Tibial nerve (tissue), 4 donors: Measurements from ENCODE around the gene CHN1. TPM values are rescaled to one million over a fixed set of nuclear protein-coding genes. Genes with fewer than 3 reads are reported as not detected.

ENCODE experiments used
- DNase-seq, 2 donors: peaks; one replicate each; pipeline ENCODE4 v3.0.0-alpha.2; 2019; ENCODE audit warnings: low spot score in 2 of 2
- H3K27ac ChIP-seq, 4 donors: fragments of 200-600 bp; sonication (generic) in 3 of 4; one replicate each; pipeline ENCODE4 v1.5.1; 2017 to 2019; ENCODE audit warnings: mild to moderate bottlenecking in 1 of 4
- H3K27me3 ChIP-seq, 2 donors: fragments of 200-600 bp; sonication (generic) in 1 of 2; one replicate each; pipeline versions ENCODE4 v1.5.1 to v1.6.0; 2017 to 2019
- H3K36me3 ChIP-seq, 3 donors: fragments of 200-600 bp; sonication (generic); one replicate each; pipeline ENCODE4 v1.5.1; 2018 to 2019
- H3K4me1 ChIP-seq, 4 donors: fragments of 200-600 bp; sonication (generic) in 3 of 4; one replicate each; pipeline ENCODE4 v1.5.1; 2017 to 2019
- H3K4me3 ChIP-seq, 4 donors: fragments of 200-600 bp; sonication (generic) in 3 of 4; one replicate each; pipeline ENCODE4 v1.5.1; 2017 to 2019; ENCODE audit warnings: mild to moderate bottlenecking in 1 of 4, moderate library complexity in 1 of 4
- H3K9me3 ChIP-seq, 4 donors: fragments of 200-600 bp; sonication (generic) in 3 of 4; one replicate each; pipeline ENCODE4 v1.5.1; 2017 to 2019
- EP300 ChIP-seq, 2 donors: sonication (generic); formaldehyde crosslinking; IDR thresholded peaks; one replicate each; pipeline ENCODE4 v1.6.1; 2017; ENCODE audit warnings: antibody characterized with exemption in 2 of 2, mild to moderate bottlenecking in 1 of 2
- POLR2A ChIP-seq, 2 donors: fragments of 450-650 bp; IDR thresholded peaks; one replicate each; pipeline ENCODE4 v1.6.1; 2017; ENCODE audit warnings: antibody characterized with exemption in 2 of 2, mild to moderate bottlenecking in 2 of 2, moderate library complexity in 2 of 2
- WGBS, 2 donors: methylation state at CpG; one replicate each; pipeline ENCODE4 v1.1.5; 2018; 5-methylcytosine and 5-hydroxymethylcytosine counted together
- total RNA-seq, 4 donors: library from RNA; depleted of rRNA; stranded (reverse); fragments of >200 nt; gene quantifications; one replicate each; pipeline ENCODE4 v1.1.0, GENCODE V29; 2016
- TF ChIP-seq, protein P1 (sequence below), 5 experiments: fragments of 200-600 bp in 3 of 5; fragments of 450-650 bp in 2 of 5; sonication (generic) in 3 of 5; IDR thresholded peaks; one replicate each; pipeline ENCODE4 v1.5.1; 2016 to 2019; ENCODE audit warnings: antibody characterized with exemption in 5 of 5, mild to moderate bottlenecking in 3 of 5, moderate library complexity in 2 of 5

The CHN1 gene
- total RNA-seq, 4 donors from 2014 or later, result 17.3 to 27.2 (median 23.8) TPM

GRCh38 chr2:174800436-174801205, 204.6 kb downstream of the CHN1 start:
- H3K36me3 ChIP-seq, result peaks cover 0 to 24% (median 0%) of the 10 kb centered on the region in 3 donors
- H3K27ac ChIP-seq, result no peak overlapping the region
- H3K4me1 ChIP-seq, result peaks cover 0 to 3% (median 0%) of the 10 kb centered on the region in 4 donors
- no peak for DNase-seq
- 89 to 92% methylated on average over 8 of the region's 8 CpGs for WGBS, 2 donors
- H3K27me3 ChIP-seq, result no peaks in the 10 kb centered on the region
- H3K9me3 ChIP-seq, result no peaks in the 10 kb centered on the region
- TF ChIP-seq, protein P1, sequence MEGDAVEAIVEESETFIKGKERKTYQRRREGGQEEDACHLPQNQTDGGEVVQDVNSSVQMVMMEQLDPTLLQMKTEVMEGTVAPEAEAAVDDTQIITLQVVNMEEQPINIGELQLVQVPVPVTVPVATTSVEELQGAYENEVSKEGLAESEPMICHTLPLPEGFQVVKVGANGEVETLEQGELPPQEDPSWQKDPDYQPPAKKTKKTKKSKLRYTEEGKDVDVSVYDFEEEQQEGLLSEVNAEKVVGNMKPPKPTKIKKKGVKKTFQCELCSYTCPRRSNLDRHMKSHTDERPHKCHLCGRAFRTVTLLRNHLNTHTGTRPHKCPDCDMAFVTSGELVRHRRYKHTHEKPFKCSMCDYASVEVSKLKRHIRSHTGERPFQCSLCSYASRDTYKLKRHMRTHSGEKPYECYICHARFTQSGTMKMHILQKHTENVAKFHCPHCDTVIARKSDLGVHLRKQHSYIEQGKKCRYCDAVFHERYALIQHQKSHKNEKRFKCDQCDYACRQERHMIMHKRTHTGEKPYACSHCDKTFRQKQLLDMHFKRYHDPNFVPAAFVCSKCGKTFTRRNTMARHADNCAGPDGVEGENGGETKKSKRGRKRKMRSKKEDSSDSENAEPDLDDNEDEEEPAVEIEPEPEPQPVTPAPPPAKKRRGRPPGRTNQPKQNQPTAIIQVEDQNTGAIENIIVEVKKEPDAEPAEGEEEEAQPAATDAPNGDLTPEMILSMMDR (IDR thresholded peaks at IDR 0.05), result no peak
- TF ChIP-seq EP300 (IDR thresholded peaks at IDR 0.05), result no peak
- TF ChIP-seq POLR2A (IDR thresholded peaks at IDR 0.05), result no peak
- no peak overlapping the region for H3K4me3 ChIP-seq

- 80 to 96% methylated on average over 1 of the region's 1 CpG for WGBS, 2 donors
- Histone ChIP-seq H3K27me3 (no peaks in the 10 kb centered on the region), H3K4me3 (no peak overlapping the region), H3K4me1 (peaks cover 0 to 3% (median 0%) of the 10 kb centered on the region in 4 donors), H3K36me3 (peaks cover 0 to 19% (median 0%) of the 10 kb centered on the region in 3 donors), H3K9me3 (no peaks in the 10 kb centered on the region), H3K27ac (no peak overlapping the region)
- TF ChIP-seq, protein P1 (IDR thresholded peaks at IDR 0.05), result no peak
- TF ChIP-seq POLR2A (IDR thresholded peaks at IDR 0.05) (no peak), EP300 (IDR thresholded peaks at IDR 0.05) (no peak)
- no peak for DNase-seq
These were observed 206.4 kb downstream of the CHN1 start for GRCh38 chr2:174798801-174799200.

DNA sequence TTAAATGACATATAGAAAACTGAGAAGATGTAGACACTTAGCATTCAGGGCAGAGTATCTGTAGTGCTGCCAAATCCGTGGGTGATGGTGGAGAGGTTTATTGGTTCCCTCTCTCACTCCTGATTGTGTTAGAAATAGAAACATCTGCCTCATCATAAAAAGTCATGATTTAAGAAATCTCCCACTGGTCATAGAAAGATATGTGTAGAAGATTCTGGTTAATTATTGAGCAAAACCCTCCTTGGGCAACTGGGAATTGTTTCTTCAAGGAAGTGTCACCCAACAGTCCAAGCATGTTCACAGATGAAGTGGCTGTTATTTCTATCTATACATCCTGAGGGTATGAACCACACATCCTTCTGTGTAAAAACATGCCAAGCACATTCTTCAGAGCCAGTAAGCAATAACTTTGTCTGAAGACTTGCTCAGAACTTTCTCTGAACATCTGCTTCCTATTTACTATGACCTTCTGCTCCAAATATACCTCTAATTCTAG, 207.4 kb downstream of the CHN1 start:
- 60 to 77% methylated on average over 1 of the region's 1 CpG for WGBS, 2 donors
- no peak overlapping the region for H3K4me3 ChIP-seq
- H3K36me3 ChIP-seq, result peaks cover 0 to 19% (median 0%) of the 10 kb centered on the region in 3 donors
- DNase-seq, result no peak
- no peak overlapping the region for H3K27ac ChIP-seq
- peaks cover 0 to 3% (median 0%) of the 10 kb centered on the region in 4 donors for H3K4me1 ChIP-seq
- no peaks in the 10 kb centered on the region for H3K27me3 ChIP-seq
- TF ChIP-seq EP300 (IDR thresholded peaks at IDR 0.05), result no peak
- no peak for TF ChIP-seq POLR2A (IDR thresholded peaks at IDR 0.05)
- TF ChIP-seq, protein P1 (IDR thresholded peaks at IDR 0.05), result no peak
- no peaks in the 10 kb centered on the region for H3K9me3 ChIP-seq

- H3K27ac ChIP-seq, result no peak overlapping the region
- no peaks in the 10 kb centered on the region for H3K4me1 ChIP-seq
- no peak for DNase-seq
- no peaks in the 10 kb centered on the region for H3K9me3 ChIP-seq
- no peak overlapping the region for H3K4me3 ChIP-seq
- TF ChIP-seq, protein P1 (IDR thresholded peaks at IDR 0.05), result no peak
- no peak for TF ChIP-seq POLR2A (IDR thresholded peaks at IDR 0.05)
- TF ChIP-seq EP300 (IDR thresholded peaks at IDR 0.05), result no peak
- H3K27me3 ChIP-seq, result no peaks in the 10 kb centered on the region
- H3K36me3 ChIP-seq, result peaks cover 0 to 19% (median 0%) of the 10 kb centered on the region in 3 donors
These were observed 208.8 kb downstream of the CHN1 start for GRCh38 chr2:174796319-174796771.

DNA sequence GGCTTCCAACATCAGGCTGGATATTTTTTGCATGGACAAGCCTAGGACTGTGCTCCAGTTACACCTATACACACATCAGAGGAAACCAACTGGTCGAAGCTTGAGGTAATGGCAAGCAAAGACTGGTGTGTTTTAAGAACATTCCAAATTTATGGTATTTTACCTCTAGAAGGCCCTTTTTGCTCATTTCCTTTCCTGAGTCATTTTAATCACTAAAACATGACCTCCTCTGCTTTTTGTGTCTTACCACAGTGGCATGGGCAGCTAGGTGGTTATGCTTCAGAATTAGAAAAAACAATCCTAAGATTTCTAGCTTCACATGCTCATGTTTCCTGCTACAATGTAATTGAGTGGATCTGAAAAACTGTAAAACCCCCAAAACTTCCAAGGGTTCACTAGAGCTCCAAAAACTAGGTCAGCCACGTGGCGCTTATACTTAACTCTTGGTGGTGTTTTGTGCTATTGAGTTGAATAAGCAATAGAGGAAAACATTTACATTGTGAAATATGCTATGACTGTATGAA, 210.3 kb downstream of the CHN1 start:
- H3K27me3 ChIP-seq, result no peaks in the 10 kb centered on the region
- TF ChIP-seq, protein P1 (IDR thresholded peaks at IDR 0.05), result no peak
- TF ChIP-seq EP300 (IDR thresholded peaks at IDR 0.05), result no peak
- no peak overlapping the region for H3K27ac ChIP-seq
- no peak overlapping the region for H3K4me3 ChIP-seq
- no peaks in the 10 kb centered on the region for H3K9me3 ChIP-seq
- DNase-seq, result no peak
- H3K4me1 ChIP-seq, result no peaks in the 10 kb centered on the region
- H3K36me3 ChIP-seq, result peaks cover 0 to 16% (median 0%) of the 10 kb centered on the region in 3 donors
- WGBS, 2 donors, result 77 to 82% methylated on average over 3 of the region's 3 CpGs
